NB4 (cell line): Measurements from ENCODE around the gene FAM162B.

Experiments used
- CTCF ChIP-seq: IDR thresholded peaks from one replicate; pipeline ENCODE4 v1.5.1; 2012; ENCODE audit warnings: low read depth, low read length
- MYC ChIP-seq: IDR thresholded peaks from 2 replicates; pipeline ENCODE4 v1.6.1; 2011; ENCODE audit warnings: low read depth, low read length
- POLR2A ChIP-seq: IDR thresholded peaks from 2 replicates; pipeline ENCODE4 v1.6.1; 2011; ENCODE audit warnings: mild to moderate bottlenecking; ENCODE audit not compliant: insufficient read length; ENCODE audit errors: extremely low read depth
- TF ChIP-seq, protein P1 (sequence below): IDR thresholded peaks from 2 replicates; pipeline ENCODE4 v1.6.1; 2011; ENCODE audit warnings: low read depth, low read length

DNA sequence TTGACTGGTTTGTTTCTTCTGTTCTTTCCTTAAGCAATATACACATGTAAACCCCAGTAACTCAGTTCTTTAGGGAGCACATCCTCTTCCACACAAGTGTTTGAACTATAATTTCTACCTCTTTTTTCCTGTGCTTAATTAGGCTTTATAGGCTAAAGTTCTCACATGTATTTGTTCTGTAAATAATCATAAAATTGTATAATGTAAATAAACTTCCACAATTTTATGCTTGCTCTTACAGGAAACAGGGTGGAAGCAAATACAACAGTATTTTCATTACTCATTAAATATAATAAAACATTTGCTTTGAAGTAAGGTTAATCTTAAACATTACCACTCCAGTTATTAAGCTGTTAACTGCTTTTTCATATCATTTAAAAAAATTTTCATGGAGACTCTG lies 36.5 kb upstream of the FAM162B start:
- TF ChIP-seq POLR2A (no peak), CTCF (no peak), MYC (no peak)
- TF ChIP-seq, protein P1, sequence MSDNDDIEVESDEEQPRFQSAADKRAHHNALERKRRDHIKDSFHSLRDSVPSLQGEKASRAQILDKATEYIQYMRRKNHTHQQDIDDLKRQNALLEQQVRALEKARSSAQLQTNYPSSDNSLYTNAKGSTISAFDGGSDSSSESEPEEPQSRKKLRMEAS: no peak
